GM18519 (cell line): ENCODE data around the gene CSE1L.
"Not testable (repeated sequence)": the region's sequence is repeated elsewhere in the genome, so short reads cannot be mapped to it uniquely, and the experiment has no call there.

Experiments
- ATAC-seq: cut with Tn5 transposase; IDR thresholded peaks from one replicate; pipeline ENCODE4 v1.9.1; 2021; ENCODE audit warnings: mild to moderate bottlenecking, moderate library complexity; ENCODE audit not compliant: unreplicated experiment, low FRiP score

CSE1L gene

GRCh38 chr20:49063279-49063678 is 17.2 kb downstream of the CSE1L start:
- ATAC-seq = no peak

GRCh38 chr20:49074521-49074920 is 28.4 kb downstream of the CSE1L start:
- no peak for ATAC-seq

GRCh38 chr20:49078310-49078709 is 32.2 kb downstream of the CSE1L start:
- ATAC-seq = no peak

- ATAC-seq = not testable (repeated sequence)
These were observed 36.2 kb downstream of the CSE1L start for GRCh38 chr20:49082295-49082694.

- ATAC-seq = no peak
These were observed 45.0 kb downstream of the CSE1L start for GRCh38 chr20:49091104-49091503.

GRCh38 chr20:49091762-49092161 is 45.6 kb downstream of the CSE1L start:
- no peak for ATAC-seq

GRCh38 chr20:49096203-49096730 is 50.2 kb downstream of the CSE1L start:
- ATAC-seq = no peak

- ATAC-seq = no peak
These were observed 51.0 kb downstream of the CSE1L start for GRCh38 chr20:49097159-49097558.

- no peak for ATAC-seq
These were observed 52.0 kb downstream of the CSE1L start for GRCh38 chr20:49098136-49098535.

GRCh38 chr20:49099011-49099410 is 52.9 kb downstream of the CSE1L start:
- ATAC-seq = no peak

GRCh38 chr20:49100292-49100691 is 54.2 kb downstream of the CSE1L start:
- not testable (repeated sequence) for ATAC-seq

- no peak for ATAC-seq
These were observed 54.9 kb downstream of the CSE1L start for GRCh38 chr20:49100972-49101371.

GRCh38 chr20:49103019-49103418 is 56.9 kb downstream of the CSE1L start:
- no peak for ATAC-seq

GRCh38 chr20:49103647-49104364 is 57.7 kb downstream of the CSE1L start:
- ATAC-seq = no peak

- no peak for ATAC-seq
These were observed 58.2 kb downstream of the CSE1L start for GRCh38 chr20:49104365-49104648.

- ATAC-seq = not testable (repeated sequence)
These were observed 59.0 kb downstream of the CSE1L start for GRCh38 chr20:49104979-49105547.

GRCh38 chr20:49106328-49106727 is 60.2 kb downstream of the CSE1L start:
- no peak for ATAC-seq

GRCh38 chr20:49110767-49111694 is 64.9 kb downstream of the CSE1L start:
- no peak for ATAC-seq

- ATAC-seq = no peak
These were observed 66.6 kb downstream of the CSE1L start for GRCh38 chr20:49112596-49113274.

- ATAC-seq = no peak
These were observed 69.5 kb downstream of the CSE1L start for GRCh38 chr20:49115564-49115963.

- no peak for ATAC-seq
These were observed 72.2 kb downstream of the CSE1L start for GRCh38 chr20:49118307-49118706.
